GM12878 (cell line): ENCODE data around the gene DIO3. TPM values are rescaled to one million over a fixed set of nuclear protein-coding genes. Genes with fewer than 3 reads are reported as not detected.

Experiments used
- ATAC-seq: fragments of 200-7000 bp; cut with Tn5 transposase; 3 replicates; pipeline ENCODE4 v1.9.1; 2020; ENCODE audit warnings: mild to moderate bottlenecking, moderate library complexity
- BruUV-seq: library from RNA; stranded (reverse); fragments of 400-500 nt; replicated peaks from 2 replicates; lab custom pipeline; 2021; lab: Mats Ljungman, UMichigan
- CTCF ChIA-PET: fragments of 300-600 bp; sonication (Branson Sonifier 250); formaldehyde crosslinking; extraction: SDS; loops from one replicate; lab custom pipeline; 2021; ENCODE audit warnings: inconsistent platforms; lab: Yijun Ruan, JAX
- POLR2A ChIA-PET: fragments of 350-600 bp; formaldehyde crosslinking; extraction: SDS; loops from one replicate; lab custom pipeline; 2021; ENCODE audit warnings: inconsistent platforms; lab: Charles Lee
- RAD21 ChIA-PET: fragments of 300-600 bp; sonication (Branson Sonifier 250); formaldehyde crosslinking; loops from one replicate; lab custom pipeline; 2023; ENCODE audit warnings: antibody characterized with exemption; ENCODE audit not compliant: unreplicated experiment; lab: Charles Lee
- SMC1A ChIA-PET: fragments of 300-600 bp; sonication (Branson Sonifier 250); formaldehyde crosslinking; loops from one replicate; lab custom pipeline; 2023; ENCODE audit not compliant: unreplicated experiment, uncharacterized antibody; lab: Charles Lee
- DNase-seq: peaks from one replicate; pipeline ENCODE4 v3.0.0-alpha.2; 2011; ENCODE audit warnings: low read depth, low spot score
- FAIRE-seq: peaks from 3 replicates; lab custom pipeline; 2011; peaks lifted over from hg19 to GRCh38; lab: Jason Lieb, UNC
- H2AFZ ChIP-seq: 2 replicates; pipeline ENCODE4 v1.6.0; 2011; ENCODE audit warnings: low read depth, low read length, control low read depth; ENCODE audit not compliant: control insufficient read depth
- H3K27ac ChIP-seq: 2 replicates; pipeline ENCODE4 v1.5.1; 2011; ENCODE audit warnings: control low read depth; ENCODE audit not compliant: control insufficient read depth, insufficient read depth
- H3K27me3 ChIP-seq, 2 experiments: replicated peaks in 1 of 2; 2 replicates each; pipeline versions ENCODE4 v1.6.0 to v1.6.1; 2011; ENCODE audit warnings: low read length in 1 of 2; ENCODE audit not compliant: control insufficient read depth in 2 of 2, insufficient read depth in 2 of 2
- H3K36me3 ChIP-seq, 2 experiments: 2 replicates each; pipeline ENCODE4 v1.5.1; 2011; ENCODE audit warnings: low read length in 1 of 2; ENCODE audit not compliant: control insufficient read depth in 2 of 2, insufficient read depth in 2 of 2
- H3K4me1 ChIP-seq: 2 replicates; pipeline ENCODE4 v1.6.1; 2011; ENCODE audit warnings: mild to moderate bottlenecking, low read length, moderate library complexity, mixed read lengths; ENCODE audit not compliant: control insufficient read depth, insufficient read depth
- H3K4me2 ChIP-seq: 2 replicates; pipeline ENCODE4 v1.6.0; 2011; ENCODE audit warnings: control low read depth; ENCODE audit not compliant: control insufficient read depth, insufficient read depth
- H3K4me3 ChIP-seq: fragments of 200-600 bp; sonication (generic); 2 replicates; pipeline ENCODE4 v1.5.1; 2016
- H3K79me2 ChIP-seq: 2 replicates; pipeline ENCODE4 v1.6.0; 2011; ENCODE audit warnings: low read length; ENCODE audit not compliant: control insufficient read depth, insufficient read depth
- H3K9ac ChIP-seq: 2 replicates; pipeline ENCODE4 v1.8.0; 2011; ENCODE audit warnings: low read length, control low read depth, mixed read lengths; ENCODE audit not compliant: control insufficient read depth, insufficient read depth
- H3K9me3 ChIP-seq: replicated peaks from 3 replicates; pipeline ENCODE4 v1.5.1; 2011; ENCODE audit warnings: mild to moderate bottlenecking, low read length; ENCODE audit not compliant: control insufficient read depth, insufficient read depth
- H4K20me1 ChIP-seq: 2 replicates; pipeline ENCODE4 v1.6.0; 2011; ENCODE audit not compliant: control insufficient read depth, insufficient read depth
- E2F4 ChIP-seq: IDR thresholded peaks from 2 replicates; pipeline ENCODE4 v1.6.1; 2012; ENCODE audit warnings: low read depth, low read length, improper control_type of control experiment
- E4F1 ChIP-seq: fragments of 450-650 bp; IDR thresholded peaks from 2 replicates; pipeline ENCODE4 v1.6.1; 2018; ENCODE audit warnings: borderline replicate concordance, mild to moderate bottlenecking; ENCODE audit not compliant: partially characterized antibody
- HDAC6 ChIP-seq: fragments of 200-600 bp; sonication (generic); IDR thresholded peaks from one replicate; pipeline ENCODE4 v1.8.0; 2017; ENCODE audit warnings: antibody characterized with exemption; ENCODE audit not compliant: unreplicated experiment
- JUNB ChIP-seq: IDR thresholded peaks from 2 replicates; pipeline ENCODE4 v1.6.1; 2016; ENCODE audit warnings: antibody characterized with exemption, mild to moderate bottlenecking
- MTA2 ChIP-seq: fragments of 450-650 bp; IDR thresholded peaks from 2 replicates; pipeline ENCODE4 v1.6.1; 2016; ENCODE audit warnings: low read depth, mild to moderate bottlenecking, moderate library complexity
- NFYB ChIP-seq: IDR thresholded peaks from 2 replicates; pipeline ENCODE4 v1.6.1; 2011; ENCODE audit warnings: low read depth, mild to moderate bottlenecking, low read length, improper control_type of control experiment, moderate library complexity; ENCODE audit not compliant: insufficient read depth
- PML ChIP-seq: IDR thresholded peaks from 2 replicates; pipeline ENCODE4 v1.6.1; 2012; ENCODE audit warnings: low read length, inconsistent platforms
- SIX5 ChIP-seq: IDR thresholded peaks from 2 replicates; pipeline ENCODE4 v1.6.1; 2011; ENCODE audit warnings: mild to moderate bottlenecking, low read depth, low read length, moderate library complexity; ENCODE audit not compliant: severe bottlenecking
- WRNIP1 ChIP-seq: IDR thresholded peaks from 2 replicates; pipeline ENCODE4 v1.6.1; 2011; ENCODE audit warnings: low read depth, low read length, improper control_type of control experiment, borderline replicate concordance
- ZBTB33 ChIP-seq: fragments of 450-650 bp; IDR thresholded peaks from 2 replicates; pipeline ENCODE4 v1.6.1; 2017; ENCODE audit warnings: mild to moderate bottlenecking
- WGBS: methylation state at CpG from one replicate; pipeline ENCODE4 v1.1.6; 2016; ENCODE audit warnings: low lambda C conversion rate; ENCODE audit not compliant: insufficient replicate concordance, insufficient coverage; ENCODE audit errors: missing lambda C conversion rate; 5-methylcytosine and 5-hydroxymethylcytosine counted together
- in situ Hi-C: fragments of 300-500 bp; cut with MboI; formaldehyde crosslinking; loops from 9 replicates; pipeline ENCODE4 v1.14.3; 2018; ENCODE audit warnings: mixed read lengths
- intact Hi-C: fragments of 100-400 bp; cut with micrococcal nuclease; formaldehyde crosslinking; loops from one replicate; pipeline ENCODE4 v1.14.2; 2022; ENCODE audit not compliant: unreplicated experiment
- polyA plus RNA-seq, 11 experiments: library from polyadenylated mRNA; depleted of rRNA in 4 of 11; unstranded in 6 of 11; stranded (reverse) in 5 of 11; fragments of >200 nt; fragmentation: Nextera tagmentation in 4 of 11; fragmentation: Illumina TruSeq in 1 of 11; extraction: Ambion mirVana in 4 of 11; extraction: Trizol in 1 of 11; gene quantifications; 1 replicate in 1 of 11; 2 replicates in 10 of 11; pipeline versions ENCODE4 v1.2.1 to v1.2.3, GENCODE V29; 2011 to 2016; ENCODE audit warnings: inconsistent platforms in 2 of 11, missing spikeins in 2 of 11, low read depth in 1 of 11
- total RNA-seq, 4 experiments: library from RNA; depleted of rRNA in 3 of 4; stranded (reverse); fragments of >200 nt in 3 of 4; fragmentation: Illumina TruSeq in 1 of 4; extraction: Trizol in 1 of 4; gene quantifications; 2 replicates each; pipeline versions ENCODE4 v1.2.1 to v1.2.3, GENCODE V29; 2013 to 2021
- TF ChIP-seq, protein P1 (sequence below): IDR thresholded peaks from 2 replicates; pipeline ENCODE4 v1.6.1; 2011; ENCODE audit warnings: borderline replicate concordance, low read depth, mild to moderate bottlenecking, moderate library complexity, mixed read lengths, low read length; ENCODE audit not compliant: insufficient read depth; ENCODE audit errors: extremely low read length

DIO3 gene
- total and polyA plus RNA-seq, 10 of the 15 experiments (the other 5 are each of a cell fraction or from before 2014, with no cell fraction given): not detected

GRCh38 chr14:101599234-101599885 is 38.1 kb downstream of the DIO3 start:
- Histone ChIP-seq H2AFZ (no peak overlapping the region), H3K36me3 (no peaks in the 10 kb centered on the region), H3K4me1 (no peaks in the 10 kb centered on the region), H3K9ac (no peak overlapping the region), H3K4me3 (no peak overlapping the region), H3K27ac (no peak overlapping the region), H3K9me3 (no peaks in the 10 kb centered on the region; the same call in 2 of the 3 replicates), H3K79me2 (no peaks in the 10 kb centered on the region), H4K20me1 (no peaks in the 10 kb centered on the region), H3K27me3 (peaks cover 0 to 1% of the 10 kb centered on the region in 2 experiments; a peak in 1 of 4 replicates), H3K4me2 (no peak overlapping the region)
- ChIA-PET SMC1A (no interaction called here), RAD21 (no interaction called here), POLR2A (no interaction called here), CTCF (no interaction called here)
- 36% methylated on average over 13 of the region's 13 CpGs for WGBS
- FAIRE-seq (no peak), ATAC-seq (no peak), DNase-seq (no peak)
- TF ChIP-seq PML: no peak
- no peak for TF ChIP-seq JUNB
- TF ChIP-seq HDAC6: no peak
- TF ChIP-seq SIX5: no peak
- TF ChIP-seq WRNIP1: no peak
- no peak for TF ChIP-seq E2F4
- no peak for TF ChIP-seq NFYB
- TF ChIP-seq MTA2: no peak
- no peak for TF ChIP-seq E4F1
- no peak for TF ChIP-seq ZBTB33
- TF ChIP-seq, protein P1, sequence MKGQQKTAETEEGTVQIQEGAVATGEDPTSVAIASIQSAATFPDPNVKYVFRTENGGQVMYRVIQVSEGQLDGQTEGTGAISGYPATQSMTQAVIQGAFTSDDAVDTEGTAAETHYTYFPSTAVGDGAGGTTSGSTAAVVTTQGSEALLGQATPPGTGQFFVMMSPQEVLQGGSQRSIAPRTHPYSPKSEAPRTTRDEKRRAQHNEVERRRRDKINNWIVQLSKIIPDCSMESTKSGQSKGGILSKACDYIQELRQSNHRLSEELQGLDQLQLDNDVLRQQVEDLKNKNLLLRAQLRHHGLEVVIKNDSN: no peak
- in situ Hi-C loops (no loop called here), intact Hi-C loops (no loop called here)
- no TSS peak for BruUV-seq
